Subcutaneous abdominal adipose tissue (tissue), 5 donors: ENCODE results near the gene THADA.
A peak's percentile ranks its signal among the peaks of the same experiment; 100 is the strongest.

ENCODE experiments used
- H3K27ac ChIP-seq: one replicate; pipeline ENCODE4 v1.7.0; 2013; ENCODE audit warnings: low read depth, mild to moderate bottlenecking, inconsistent platforms, low read length, moderate library complexity
- H3K27me3 ChIP-seq, 5 donors: one replicate each; pipeline ENCODE4 v1.7.0; 2013; ENCODE audit warnings: low read length in 5 of 5, inconsistent platforms in 1 of 5; ENCODE audit not compliant: control insufficient read depth in 5 of 5, insufficient read depth in 4 of 5
- H3K36me3 ChIP-seq, 5 donors: one replicate each; pipeline ENCODE4 v1.7.0; 2013; ENCODE audit warnings: low read length in 5 of 5; ENCODE audit not compliant: control insufficient read depth in 5 of 5, insufficient read depth in 5 of 5
- H3K4me1 ChIP-seq, 5 donors: one replicate each; pipeline ENCODE4 v1.7.0; 2013; ENCODE audit warnings: low read length in 5 of 5, mild to moderate bottlenecking in 3 of 5, moderate library complexity in 1 of 5; ENCODE audit not compliant: control insufficient read depth in 5 of 5, insufficient read depth in 5 of 5
- H3K4me3 ChIP-seq, 5 donors: one replicate each; pipeline ENCODE4 v1.7.0; 2013; ENCODE audit warnings: low read length in 5 of 5, low read depth in 1 of 5
- H3K9ac ChIP-seq, 5 donors: one replicate each; pipeline ENCODE4 v1.7.0; 2013; ENCODE audit warnings: low read length in 5 of 5, mild to moderate bottlenecking in 4 of 5, moderate library complexity in 3 of 5
- H3K9me3 ChIP-seq, 5 donors: one replicate each; pipeline ENCODE4 v1.7.0; 2013; ENCODE audit warnings: low read length in 5 of 5; ENCODE audit not compliant: control insufficient read depth in 5 of 5
- donor health status: healthy.
- donor health status: healthy.
- donor health status: healthy.
- donor health status: healthy.
- donor health status: healthy.

Gene THADA

DNA sequence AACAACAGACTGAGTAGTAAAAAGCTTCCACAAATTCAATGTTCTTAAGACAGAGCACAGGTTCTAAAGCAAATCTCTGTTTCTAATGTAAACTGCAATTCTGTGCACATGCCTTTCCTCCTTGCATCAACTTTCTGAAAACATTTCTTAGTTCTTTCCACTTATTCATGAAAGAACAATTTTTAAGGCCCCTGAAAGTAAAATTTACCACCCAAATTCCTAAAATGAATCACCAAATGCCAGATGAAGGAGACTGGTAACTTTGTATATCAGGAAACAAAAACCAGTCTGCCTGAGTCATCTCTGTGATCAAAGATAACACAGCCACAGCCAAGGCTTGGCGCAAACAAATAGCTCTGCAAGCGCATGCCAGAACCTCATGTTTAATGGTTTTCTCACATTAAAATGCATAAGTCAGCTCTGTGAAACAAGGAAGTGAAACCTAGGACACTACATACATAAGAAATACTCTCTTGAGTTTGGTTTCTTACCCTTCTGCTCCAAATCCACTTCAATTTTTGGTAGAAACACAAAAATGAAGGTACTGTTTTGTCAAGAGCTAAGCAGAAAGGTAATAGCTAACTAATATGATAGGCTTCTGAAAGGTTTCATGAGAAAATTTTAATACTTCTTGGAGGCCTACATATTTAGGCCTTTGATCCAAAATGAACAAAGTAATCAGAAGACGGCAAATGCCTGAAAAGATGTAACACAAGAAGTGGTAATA lies 169.4 kb downstream of the THADA start:
- peak overlapping the region; percentile 74 for H3K27ac ChIP-seq
- H3K9me3 ChIP-seq: no peaks in the 10 kb centered on the region
- H3K4me1 ChIP-seq: peaks cover 7 to 37% (median 30%) of the 10 kb centered on the region in 5 donors
- no peak overlapping the region for H3K4me3 ChIP-seq
- no peak overlapping the region for H3K9ac ChIP-seq
- H3K36me3 ChIP-seq: peaks cover 0 to 3% (median 0%) of the 10 kb centered on the region in 5 donors
- H3K27me3 ChIP-seq: no peaks in the 10 kb centered on the region

DNA sequence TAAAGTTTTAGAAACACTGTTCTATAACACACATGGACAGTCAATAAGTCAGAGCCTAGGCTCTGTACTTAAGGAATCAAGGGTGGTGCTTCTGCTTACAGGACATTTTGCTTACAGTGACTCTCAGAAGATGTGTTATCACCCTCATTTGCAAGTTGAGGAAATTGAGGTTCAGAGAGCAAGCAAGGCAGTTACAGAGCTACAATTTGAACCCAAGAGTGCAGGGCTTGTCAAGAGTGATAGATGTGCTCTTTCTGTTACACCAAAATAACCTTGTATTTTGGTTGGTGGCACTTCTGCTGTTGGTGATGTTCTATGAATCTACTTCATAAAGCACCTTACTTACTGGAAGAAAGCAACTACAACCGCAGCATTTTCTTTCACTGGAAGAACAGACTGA lies 170.2 kb downstream of the THADA start:
- no peak overlapping the region for H3K9ac ChIP-seq
- no peak overlapping the region for H3K4me3 ChIP-seq
- peak overlapping the region; percentile 74 for H3K27ac ChIP-seq
- peaks cover 7 to 37% (median 30%) of the 10 kb centered on the region in 5 donors for H3K4me1 ChIP-seq
- H3K27me3 ChIP-seq: no peaks in the 10 kb centered on the region
- H3K9me3 ChIP-seq: no peaks in the 10 kb centered on the region
- H3K36me3 ChIP-seq: peaks cover 0 to 3% (median 0%) of the 10 kb centered on the region in 5 donors

DNA sequence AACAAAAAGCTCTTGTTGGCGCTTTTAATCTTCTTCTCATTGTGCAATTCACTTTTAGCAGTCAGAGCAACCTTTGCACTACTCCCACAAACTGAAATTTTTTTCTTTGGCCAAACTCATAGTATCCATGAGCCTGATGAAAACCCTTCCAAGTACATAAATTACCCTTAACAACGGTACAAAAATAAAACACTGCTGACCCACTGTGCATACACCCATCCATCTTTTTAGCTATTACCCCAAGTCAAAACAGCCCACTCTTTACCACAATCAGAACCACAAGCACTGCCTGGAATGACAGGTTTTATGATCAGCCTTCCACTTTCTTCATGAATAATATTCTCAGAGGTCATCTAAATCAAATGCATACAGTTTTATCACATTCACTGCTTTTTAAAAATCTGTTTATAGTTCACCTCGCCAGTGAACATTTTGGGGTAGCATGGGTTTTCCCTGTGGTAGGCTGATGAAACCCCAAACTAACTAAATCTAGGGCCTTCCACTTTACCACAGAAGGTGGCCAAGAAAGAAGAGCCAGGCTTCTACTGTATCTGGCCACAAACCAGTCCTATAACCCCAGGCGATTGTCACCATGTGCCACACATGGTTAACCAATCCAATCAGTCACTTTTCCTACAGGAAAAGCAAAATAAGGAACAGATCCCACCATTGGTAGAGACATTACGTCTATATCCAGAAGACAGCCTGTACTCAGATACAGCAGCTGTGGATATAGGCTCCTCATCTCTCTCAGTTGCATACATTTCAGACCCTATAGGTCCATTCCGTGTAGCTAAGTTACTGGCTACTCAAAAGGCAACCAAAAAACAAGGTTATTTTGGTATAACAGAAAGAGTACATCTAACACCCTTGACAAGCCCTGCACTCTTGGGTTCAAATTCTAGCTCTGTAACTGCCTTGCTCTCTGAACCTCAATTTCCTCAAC lies 171.3 kb downstream of the THADA start:
- Histone ChIP-seq H3K27ac (peak overlapping the region; percentile 74), H3K27me3 (no peaks in the 10 kb centered on the region), H3K9me3 (no peaks in the 10 kb centered on the region), H3K36me3 (peaks cover 0 to 3% (median 0%) of the 10 kb centered on the region in 5 donors), H3K9ac (peak overlapping the region in 1 of 5 donors; percentile 39), H3K4me1 (peaks cover 7 to 39% (median 30%) of the 10 kb centered on the region in 5 donors), H3K4me3 (no peak overlapping the region)

DNA sequence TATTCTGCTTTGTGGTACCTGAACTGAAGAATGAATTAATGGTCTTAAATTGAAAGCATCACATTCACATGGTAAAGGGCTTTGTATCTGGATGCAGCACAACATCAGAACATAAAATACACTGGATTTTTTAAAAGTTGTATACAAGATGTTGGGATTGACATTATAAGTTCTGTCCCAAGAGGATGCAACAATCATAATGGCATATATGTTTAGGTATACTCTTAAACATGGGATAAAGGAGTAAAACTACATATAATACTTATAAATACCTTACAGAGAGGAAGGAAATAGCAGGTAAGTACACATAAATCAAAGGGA lies 171.9 kb downstream of the THADA start:
- Histone ChIP-seq H3K27ac (peak overlapping the region; percentile 74), H3K4me1 (peaks cover 7 to 39% (median 30%) of the 10 kb centered on the region in 5 donors), H3K9me3 (no peaks in the 10 kb centered on the region), H3K4me3 (no peak overlapping the region), H3K27me3 (no peaks in the 10 kb centered on the region), H3K36me3 (peaks cover 0 to 3% (median 0%) of the 10 kb centered on the region in 5 donors), H3K9ac (peak overlapping the region in 1 of 5 donors; percentile 21)

DNA sequence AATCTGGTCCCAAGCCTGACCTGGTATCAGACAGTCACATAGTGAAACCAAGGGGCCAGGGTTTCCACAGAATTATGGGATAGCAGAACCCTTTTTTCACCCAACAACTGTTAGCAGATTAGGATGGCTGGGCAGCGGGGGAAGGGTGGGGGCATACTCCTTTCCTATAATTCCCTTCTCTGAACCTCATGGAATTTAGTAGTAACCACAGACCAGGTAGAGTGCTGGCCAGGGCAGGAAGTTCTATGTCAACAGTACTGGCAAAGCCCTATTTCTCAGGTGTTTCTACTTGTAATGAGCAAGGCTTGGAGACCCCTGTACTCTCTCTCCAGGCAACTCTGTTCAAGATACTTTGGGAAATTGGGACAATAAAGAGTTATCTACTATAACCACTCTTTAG lies 174.6 kb downstream of the THADA start:
- H3K36me3 ChIP-seq: peaks cover 0 to 3% (median 0%) of the 10 kb centered on the region in 5 donors
- no peak overlapping the region for H3K27ac ChIP-seq
- no peak overlapping the region for H3K9ac ChIP-seq
- H3K4me1 ChIP-seq: peaks cover 5 to 43% (median 37%) of the 10 kb centered on the region in 5 donors
- H3K4me3 ChIP-seq: no peak overlapping the region
- no peaks in the 10 kb centered on the region for H3K9me3 ChIP-seq
- no peaks in the 10 kb centered on the region for H3K27me3 ChIP-seq

DNA sequence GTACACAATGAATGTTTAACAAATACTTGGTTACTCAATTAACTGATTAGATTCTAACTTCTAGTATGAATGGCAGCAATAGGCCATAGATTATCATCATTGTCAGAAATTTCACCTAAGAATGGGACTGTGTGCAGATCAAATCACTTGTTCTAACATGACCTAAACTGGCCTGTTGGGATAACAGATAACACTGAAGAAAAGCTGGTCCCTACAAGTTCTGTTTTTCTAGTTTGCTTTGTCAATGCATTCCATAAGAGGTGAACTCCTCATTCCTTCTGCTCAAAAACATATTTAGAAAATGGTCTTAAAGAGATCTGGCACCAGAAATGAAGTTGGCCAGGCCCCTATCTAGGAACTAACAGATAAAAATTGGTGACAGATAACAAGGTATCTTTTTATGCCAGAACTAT lies 175.4 kb downstream of the THADA start:
- no peaks in the 10 kb centered on the region for H3K36me3 ChIP-seq
- H3K4me1 ChIP-seq: peaks cover 3 to 35% (median 31%) of the 10 kb centered on the region in 5 donors
- no peaks in the 10 kb centered on the region for H3K9me3 ChIP-seq
- no peak overlapping the region for H3K27ac ChIP-seq
- no peaks in the 10 kb centered on the region for H3K27me3 ChIP-seq
- no peak overlapping the region for H3K4me3 ChIP-seq
- H3K9ac ChIP-seq: no peak overlapping the region

DNA sequence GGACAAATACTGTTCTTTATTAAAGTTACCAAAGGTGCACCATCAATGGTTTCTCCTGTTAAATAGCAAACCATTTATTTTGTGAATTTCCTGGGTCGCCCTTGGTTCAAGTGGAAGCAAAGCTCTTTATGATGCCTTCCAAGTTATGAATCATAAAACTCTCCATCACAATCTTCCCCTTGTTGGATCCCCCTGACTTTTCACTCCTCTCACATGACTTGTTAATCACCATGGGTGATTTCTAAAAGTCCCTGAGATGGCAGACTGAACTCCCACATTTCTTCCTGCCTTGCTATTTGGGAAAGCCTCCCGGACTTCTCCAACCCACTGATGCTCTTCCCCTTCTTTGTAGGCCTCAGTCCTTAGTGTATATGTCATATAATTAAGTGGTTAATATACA lies 176.0 kb downstream of the THADA start:
- Histone ChIP-seq H3K36me3 (no peaks in the 10 kb centered on the region), H3K9ac (no peak overlapping the region), H3K4me3 (no peak overlapping the region), H3K9me3 (no peaks in the 10 kb centered on the region), H3K4me1 (peaks cover under 1 to 30% (median 27%) of the 10 kb centered on the region in 5 donors), H3K27ac (no peak overlapping the region), H3K27me3 (no peaks in the 10 kb centered on the region)

DNA sequence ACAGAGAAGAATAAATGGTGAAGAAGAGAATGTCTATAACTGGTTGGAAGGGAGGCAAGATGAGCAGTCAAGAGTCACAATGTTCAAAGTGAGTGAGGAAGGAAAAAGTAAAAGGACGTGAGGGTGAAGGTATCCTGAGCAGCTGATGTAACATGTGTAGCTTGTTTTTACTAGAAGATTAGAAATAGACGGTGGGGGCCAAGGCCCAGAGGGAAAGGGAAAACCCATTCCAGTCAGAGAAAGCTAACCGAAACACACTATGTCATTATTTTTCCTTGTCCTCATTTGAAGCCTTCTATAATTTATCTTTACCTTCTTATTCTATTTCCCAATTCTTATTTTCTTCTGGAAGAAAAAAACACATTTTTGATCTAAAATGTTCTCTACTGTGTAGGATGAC lies 176.6 kb downstream of the THADA start:
- Histone ChIP-seq H3K4me3 (no peak overlapping the region), H3K9ac (no peak overlapping the region), H3K9me3 (no peaks in the 10 kb centered on the region), H3K36me3 (no peaks in the 10 kb centered on the region), H3K4me1 (peaks cover 0 to 24% (median 21%) of the 10 kb centered on the region in 5 donors), H3K27me3 (no peaks in the 10 kb centered on the region), H3K27ac (no peak overlapping the region)

DNA sequence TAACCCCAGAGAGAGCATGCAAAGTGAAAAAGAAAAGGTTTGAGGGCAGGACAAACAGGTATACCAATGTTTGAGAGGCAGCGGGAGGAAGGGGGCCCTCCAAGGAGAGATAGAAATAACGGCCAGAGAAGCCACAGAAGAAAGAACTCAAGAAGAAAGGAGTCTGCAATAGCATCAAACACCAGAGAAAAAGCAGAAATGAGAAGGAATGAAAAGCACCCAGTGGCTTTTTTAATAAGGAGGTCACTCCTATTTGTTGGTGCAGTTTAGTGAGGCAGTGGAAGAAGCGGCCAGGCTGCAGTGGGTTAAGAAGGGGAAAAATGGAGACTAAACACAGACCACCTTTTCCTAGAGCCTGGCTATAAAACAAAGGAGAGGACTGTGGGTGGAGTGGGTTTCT lies 177.2 kb downstream of the THADA start:
- Histone ChIP-seq H3K27ac (no peak overlapping the region), H3K36me3 (peaks cover 0 to 2% (median 0%) of the 10 kb centered on the region in 5 donors), H3K9ac (no peak overlapping the region), H3K9me3 (no peaks in the 10 kb centered on the region), H3K4me3 (no peak overlapping the region), H3K4me1 (peaks cover 0 to 18% (median 16%) of the 10 kb centered on the region in 5 donors), H3K27me3 (no peaks in the 10 kb centered on the region)

DNA sequence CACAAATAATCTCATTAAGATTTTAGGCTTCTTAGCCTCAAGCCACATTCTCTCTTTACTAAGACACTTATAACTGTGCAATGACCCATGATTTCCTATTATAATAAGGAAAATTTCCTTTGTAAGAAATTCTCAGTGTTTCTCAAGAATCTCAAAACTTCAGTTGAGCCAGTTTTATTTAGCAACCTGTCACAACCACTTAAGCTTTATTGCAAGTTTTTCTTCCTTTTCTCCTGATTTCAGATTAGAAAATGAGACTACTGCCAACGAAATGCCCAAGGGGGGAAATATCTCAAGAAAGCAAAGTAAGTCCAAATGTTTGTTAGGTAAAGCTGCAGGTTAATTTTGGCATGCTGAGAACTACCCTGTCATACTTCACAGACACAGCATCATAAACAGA lies 178.5 kb downstream of the THADA start:
- H3K4me1 ChIP-seq: peaks cover 0 to 16% (median 13%) of the 10 kb centered on the region in 5 donors

More for the DNA sequence above, 178.5 kb downstream of the THADA start:
- Histone ChIP-seq H3K27me3 (no peaks in the 10 kb centered on the region), H3K9ac (no peak overlapping the region), H3K9me3 (no peaks in the 10 kb centered on the region), H3K4me3 (no peak overlapping the region), H3K36me3 (peaks cover 0 to 5% (median 0%) of the 10 kb centered on the region in 5 donors), H3K27ac (no peak overlapping the region)
